ENCODE data around the gene TTC3. TPM values are rescaled to one million over a fixed set of nuclear protein-coding genes. Genes with fewer than 3 reads are reported as not detected.

TTC3 gene
- total and polyA plus RNA-seq, 2 donors (not counting 1 experiment from before 2014, with no cell fraction given): 42.0 to 163 TPM

DNA sequence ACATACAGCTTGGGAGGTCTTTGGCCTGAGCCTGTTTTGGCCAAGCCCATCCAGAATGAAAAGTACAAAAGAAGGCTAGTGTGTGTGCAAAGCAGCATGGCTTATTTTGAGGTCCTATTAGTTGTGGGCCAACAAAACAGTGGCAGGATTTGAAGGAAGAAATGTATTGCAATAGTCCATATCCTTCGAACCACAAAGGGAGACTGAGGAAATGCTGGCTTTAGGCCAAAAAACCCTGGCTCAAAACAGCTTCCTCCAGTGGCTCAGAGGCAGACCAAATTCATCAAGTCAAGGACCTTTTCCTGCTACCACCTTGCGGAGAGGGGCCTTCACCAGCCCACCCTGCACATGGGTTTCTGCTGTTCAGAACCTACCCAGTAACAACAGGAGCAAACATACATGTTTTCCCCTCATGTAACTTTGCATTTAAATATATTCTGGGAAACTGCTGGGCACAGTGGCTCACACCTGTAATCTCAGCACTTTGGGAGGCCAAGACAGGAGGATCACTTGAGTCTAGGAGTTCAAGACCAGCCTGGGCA is 150.8 kb downstream of the TTC3 start:
- no peak overlapping the region for H3K4me2 ChIP-seq (replicated peaks; ENCODE audit: low read depth, low read length, poor library complexity, severe bottlenecking)
- no peak for TF ChIP-seq EZH2 (IDR thresholded peaks at IDR 0.05; ENCODE audit: borderline replicate concordance, insufficient read depth, low read depth, low read length, poor library complexity, severe bottlenecking)
- TF ChIP-seq, protein P1, sequence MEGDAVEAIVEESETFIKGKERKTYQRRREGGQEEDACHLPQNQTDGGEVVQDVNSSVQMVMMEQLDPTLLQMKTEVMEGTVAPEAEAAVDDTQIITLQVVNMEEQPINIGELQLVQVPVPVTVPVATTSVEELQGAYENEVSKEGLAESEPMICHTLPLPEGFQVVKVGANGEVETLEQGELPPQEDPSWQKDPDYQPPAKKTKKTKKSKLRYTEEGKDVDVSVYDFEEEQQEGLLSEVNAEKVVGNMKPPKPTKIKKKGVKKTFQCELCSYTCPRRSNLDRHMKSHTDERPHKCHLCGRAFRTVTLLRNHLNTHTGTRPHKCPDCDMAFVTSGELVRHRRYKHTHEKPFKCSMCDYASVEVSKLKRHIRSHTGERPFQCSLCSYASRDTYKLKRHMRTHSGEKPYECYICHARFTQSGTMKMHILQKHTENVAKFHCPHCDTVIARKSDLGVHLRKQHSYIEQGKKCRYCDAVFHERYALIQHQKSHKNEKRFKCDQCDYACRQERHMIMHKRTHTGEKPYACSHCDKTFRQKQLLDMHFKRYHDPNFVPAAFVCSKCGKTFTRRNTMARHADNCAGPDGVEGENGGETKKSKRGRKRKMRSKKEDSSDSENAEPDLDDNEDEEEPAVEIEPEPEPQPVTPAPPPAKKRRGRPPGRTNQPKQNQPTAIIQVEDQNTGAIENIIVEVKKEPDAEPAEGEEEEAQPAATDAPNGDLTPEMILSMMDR (IDR thresholded peaks at IDR 0.05): no peak
- Mint-ChIP-seq H3K27me3 (no peaks in the 10 kb centered on the region), H3K9me3 (ENCODE audit: insufficient read depth) (no peaks in the 10 kb centered on the region), H3K27ac (no peak overlapping the region), H3K4me3 (no peak overlapping the region), H3K4me1 (peaks cover 27% of the 10 kb centered on the region)
- H3K27ac ChIP-seq (ENCODE audit: low read length in 2 of 2): no peak overlapping the region
- H2AFZ ChIP-seq (ENCODE audit: insufficient read depth, low read depth, low read length, poor library complexity, severe bottlenecking): no peak overlapping the region
- DNase-seq (no peak), ATAC-seq (ENCODE audit: low read depth) (no peak)
- H4K20me1 ChIP-seq (ENCODE audit: control insufficient read depth, insufficient read depth, low read length, poor library complexity, severe bottlenecking): no peaks in the 10 kb centered on the region
- peaks cover 15 to 30% of the 10 kb centered on the region in 2 donors for H3K4me1 ChIP-seq (ENCODE audit: control insufficient read depth in 2 of 2, insufficient read depth in 2 of 2, low read length in 2 of 2)
- H3K27me3 ChIP-seq (replicated peaks in 1 of 4; ENCODE audit: control extremely low read depth in 1 of 4, control insufficient read depth in 3 of 4, insufficient read depth in 4 of 4, low read length in 3 of 4): no peaks in the 10 kb centered on the region
- H3K9ac ChIP-seq (ENCODE audit: low read length): no peak overlapping the region
- ChIA-PET CTCF (no interaction called here), POLR2A (no interaction called here)
- intact Hi-C loops (cut with micrococcal nuclease): no loop called here
- H3K4me3 ChIP-seq (ENCODE audit: control extremely low read depth in 1 of 5, extremely low read depth in 1 of 5, insufficient read depth in 1 of 5, low read depth in 2 of 5, low read length in 4 of 5): no peak overlapping the region
- peaks cover 0 to 4% (median 0%) of the 10 kb centered on the region in 3 donors for H3K9me3 ChIP-seq (ENCODE audit: control extremely low read depth in 1 of 3, control insufficient read depth in 2 of 3, insufficient read depth in 1 of 3, low read length in 2 of 3)
- WGBS (ENCODE audit: insufficient coverage): 90% methylated on average over 2 of the region's 2 CpGs
- peaks cover 0 to 40% of the 10 kb centered on the region in 2 experiments for H3K36me3 ChIP-seq (replicated peaks in 1 of 2; ENCODE audit: control extremely low read depth in 1 of 2, control insufficient read depth in 1 of 2, extremely low read depth in 1 of 2, insufficient read depth in 2 of 2, low read length in 1 of 2)
- peaks cover 6% of the 10 kb centered on the region for H3K79me2 ChIP-seq (ENCODE audit: control insufficient read depth, insufficient read depth, low read length)

DNA sequence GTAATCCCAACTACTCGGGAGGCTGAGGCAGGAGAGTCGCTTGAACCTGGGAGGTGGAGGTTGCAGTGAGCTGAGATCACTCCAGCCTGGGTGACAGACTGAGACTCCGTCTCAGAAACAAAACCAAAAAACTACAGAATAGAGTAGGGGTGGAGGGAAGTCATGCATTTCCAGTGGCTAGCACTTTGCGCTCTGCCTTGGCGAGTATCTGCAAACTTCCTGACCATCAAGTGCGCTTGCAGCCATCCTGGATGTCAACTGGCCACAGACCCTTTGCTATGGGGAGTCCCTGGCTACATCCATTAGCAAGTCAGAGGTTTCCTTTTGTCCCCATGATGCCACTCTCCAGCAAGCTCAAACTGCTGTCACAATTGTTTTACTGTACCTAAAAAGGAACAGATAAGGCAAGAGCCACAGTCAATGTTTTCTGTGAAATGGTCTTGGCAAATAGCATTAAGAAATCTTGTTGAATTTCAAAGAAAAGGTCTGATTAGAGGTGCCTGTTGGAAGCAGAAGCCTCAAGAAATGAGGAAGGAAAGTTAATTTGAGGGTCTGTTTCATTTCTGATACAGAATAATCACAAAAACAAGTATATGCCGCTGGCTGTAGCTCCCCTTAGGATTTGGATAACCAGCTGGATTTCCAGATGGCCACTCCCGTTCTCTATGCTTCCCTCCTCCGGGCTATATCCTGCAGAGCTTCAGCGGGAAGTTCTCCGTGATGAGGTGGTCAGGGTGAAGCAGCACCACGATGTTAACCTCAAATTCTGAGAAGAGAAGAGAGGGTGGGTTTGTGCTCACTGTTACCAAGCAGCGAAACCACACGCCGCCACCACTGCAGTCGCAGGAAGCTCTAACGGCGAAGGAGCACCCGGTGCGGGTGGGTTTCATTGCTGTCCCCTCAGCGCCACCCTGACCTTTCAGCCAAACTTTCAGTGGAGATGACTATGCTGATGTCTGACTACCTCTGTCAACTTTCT is 152.1 kb downstream of the TTC3 start:
- peaks cover 10% of the 10 kb centered on the region for H3K79me2 ChIP-seq (ENCODE audit: control insufficient read depth, insufficient read depth, low read length)
- H3K4me1 ChIP-seq (ENCODE audit: control insufficient read depth in 2 of 2, insufficient read depth in 2 of 2, low read length in 2 of 2): peaks cover 9 to 21% of the 10 kb centered on the region in 2 donors
- POLR2A ChIA-PET: no interaction called here
- H4K20me1 ChIP-seq (ENCODE audit: control insufficient read depth, insufficient read depth, low read length, poor library complexity, severe bottlenecking): no peaks in the 10 kb centered on the region
- peak overlapping the region in 1 of 2 donors; percentile 40 for H3K27ac ChIP-seq (ENCODE audit: low read length in 2 of 2)
- H3K27ac Mint-ChIP-seq: peak overlapping the region; percentile 37
- TF ChIP-seq, protein P1 (IDR thresholded peaks at IDR 0.05): no peak
- TF ChIP-seq EZH2 (IDR thresholded peaks at IDR 0.05; ENCODE audit: borderline replicate concordance, insufficient read depth, low read depth, low read length, poor library complexity, severe bottlenecking): no peak
- no peak for ATAC-seq (ENCODE audit: low read depth)
- H3K27me3 Mint-ChIP-seq: no peaks in the 10 kb centered on the region
- no peak overlapping the region for H3K4me3 ChIP-seq (ENCODE audit: control extremely low read depth in 1 of 5, extremely low read depth in 1 of 5, insufficient read depth in 1 of 5, low read depth in 2 of 5, low read length in 4 of 5)
- H3K4me3 Mint-ChIP-seq: no peak overlapping the region
- H3K4me2 ChIP-seq (replicated peaks; ENCODE audit: low read depth, low read length, poor library complexity, severe bottlenecking): peak overlapping the region; percentile 31
- H3K27me3 ChIP-seq (replicated peaks in 1 of 4; ENCODE audit: control extremely low read depth in 1 of 4, control insufficient read depth in 3 of 4, insufficient read depth in 4 of 4, low read length in 3 of 4): no peaks in the 10 kb centered on the region
- H3K9me3 ChIP-seq (ENCODE audit: control extremely low read depth in 1 of 3, control insufficient read depth in 2 of 3, insufficient read depth in 1 of 3, low read length in 2 of 3): peaks cover 0 to 4% (median 0%) of the 10 kb centered on the region in 3 donors
- peaks cover 21% of the 10 kb centered on the region for H3K4me1 Mint-ChIP-seq
- H3K9ac ChIP-seq (ENCODE audit: low read length): no peak overlapping the region
- CTCF ChIA-PET: no interaction called here
- DNase-seq: no peak
- intact Hi-C loops (cut with micrococcal nuclease): no loop called here
- peaks cover 0 to 43% of the 10 kb centered on the region in 2 experiments for H3K36me3 ChIP-seq (replicated peaks in 1 of 2; ENCODE audit: control extremely low read depth in 1 of 2, control insufficient read depth in 1 of 2, extremely low read depth in 1 of 2, insufficient read depth in 2 of 2, low read length in 1 of 2)
- no peak overlapping the region for H2AFZ ChIP-seq (ENCODE audit: insufficient read depth, low read depth, low read length, poor library complexity, severe bottlenecking)
- 39% methylated on average over 15 of the region's 21 CpGs for WGBS (ENCODE audit: insufficient coverage)
- H3K9me3 Mint-ChIP-seq (ENCODE audit: insufficient read depth): no peaks in the 10 kb centered on the region

Data from B cell (primary cell).